A673 (cell line): ENCODE data around the gene FGF1. TPM values are rescaled to one million over a fixed set of nuclear protein-coding genes. Genes with fewer than 3 reads are reported as not detected.

Experiments
- BruUV-seq: library from RNA; stranded (reverse); fragments of 400-500 nt; replicated peaks from 2 replicates; lab custom pipeline; 2021; lab: Mats Ljungman, UMichigan
- CTCF ChIA-PET: fragments of 300-600 bp; sonication (Branson Sonifier 250); formaldehyde crosslinking; loops from one replicate; lab custom pipeline; 2022; ENCODE audit warnings: antibody characterized with exemption; lab: Charles Lee
- POLR2A ChIA-PET: fragments of 300-600 bp; sonication (Branson Sonifier 250); formaldehyde crosslinking; loops from one replicate; lab custom pipeline; 2022; ENCODE audit warnings: antibody characterized with exemption; ENCODE audit not compliant: low non-redundant PET; lab: Charles Lee
- DNase-seq: peaks from one replicate; pipeline ENCODE4 v3.0.0-alpha.2; 2015; ENCODE audit warnings: low spot score
- H3K27ac ChIP-seq: fragments of 200-600 bp; sonication (generic); 2 replicates; pipeline ENCODE4 v1.5.1; 2016; ENCODE audit warnings: mixed run types, low read depth, mild to moderate bottlenecking, mixed read lengths, antibody characterized with exemption, low read length; ENCODE audit not compliant: poor library complexity, severe bottlenecking
- H3K27me3 ChIP-seq: fragments of 200-600 bp; sonication (generic); replicated peaks from 2 replicates; pipeline ENCODE4 v1.6.1; 2017; ENCODE audit warnings: mixed run types, low read depth, mild to moderate bottlenecking, mixed read lengths, antibody characterized with exemption, low read length; ENCODE audit not compliant: insufficient read depth, poor library complexity
- H3K36me3 ChIP-seq: fragments of 200-600 bp; sonication (generic); 2 replicates; pipeline ENCODE4 v1.6.1; 2016; ENCODE audit warnings: mixed run types, mild to moderate bottlenecking, mixed read lengths, antibody characterized with exemption, low read length; ENCODE audit not compliant: insufficient read depth, poor library complexity, severe bottlenecking
- H3K4me1 ChIP-seq: fragments of 200-600 bp; sonication (generic); 2 replicates; pipeline ENCODE4 v1.6.1; 2017; ENCODE audit warnings: mixed run types, mild to moderate bottlenecking, mixed read lengths, antibody characterized with exemption, low read length; ENCODE audit not compliant: insufficient read depth, poor library complexity, severe bottlenecking
- H3K4me3 ChIP-seq: fragments of 200-600 bp; sonication (generic); 2 replicates; pipeline ENCODE4 v1.5.1; 2016; ENCODE audit warnings: low read depth, mixed run types, mild to moderate bottlenecking, mixed read lengths, low read length; ENCODE audit not compliant: poor library complexity, severe bottlenecking
- H3K9me3 ChIP-seq: fragments of 200-600 bp; sonication (generic); 2 replicates; pipeline ENCODE4 v1.6.1; 2016; ENCODE audit warnings: mixed run types, low read depth, mild to moderate bottlenecking, mixed read lengths, antibody characterized with exemption, low read length; ENCODE audit not compliant: poor library complexity, severe bottlenecking
- CTCF ChIP-seq: fragments of 300-800, 200-600 bp; sonication (generic); conservative IDR thresholded peaks from 2 replicates; pipeline ENCODE4 v1.5.1; 2017; ENCODE audit warnings: low read depth, mild to moderate bottlenecking, antibody characterized with exemption, low read length, moderate library complexity, mixed read lengths
- EZH2 ChIP-seq: fragments of 200-600 bp; sonication (generic); IDR thresholded peaks from 2 replicates; pipeline ENCODE4 v1.6.1; 2017; ENCODE audit warnings: borderline replicate concordance, low read depth, mild to moderate bottlenecking, mixed read lengths, antibody characterized with exemption, low read length; ENCODE audit not compliant: poor library complexity, severe bottlenecking
- intact Hi-C: fragments of 100-400 bp; cut with micrococcal nuclease; formaldehyde crosslinking; loops from one replicate; pipeline ENCODE4 v1.10.0; 2022; ENCODE audit not compliant: unreplicated experiment
- total RNA-seq: library from RNA; stranded (reverse); gene quantifications from 2 replicates; pipeline ENCODE4 v1.2.3, GENCODE V29; 2021

Gene FGF1
- total RNA-seq, 1 experiment from 2014 or later: 0.71 TPM

GRCh38 chr5:142669477-142669876 is 16.4 kb downstream of the FGF1 start:
- Histone ChIP-seq H3K4me3 (no peak overlapping the region), H3K4me1 (peaks cover 41% of the 10 kb centered on the region), H3K27me3 (no peaks in the 10 kb centered on the region), H3K9me3 (no peaks in the 10 kb centered on the region), H3K27ac (no peak overlapping the region), H3K36me3 (no peaks in the 10 kb centered on the region)
- BruUV-seq: no TSS peak
- POLR2A ChIA-PET: no interaction called here
- intact Hi-C loops: no loop called here
- no peak for DNase-seq
- CTCF ChIA-PET: no interaction called here
- TF ChIP-seq CTCF (no peak), EZH2 (no peak)

DNA sequence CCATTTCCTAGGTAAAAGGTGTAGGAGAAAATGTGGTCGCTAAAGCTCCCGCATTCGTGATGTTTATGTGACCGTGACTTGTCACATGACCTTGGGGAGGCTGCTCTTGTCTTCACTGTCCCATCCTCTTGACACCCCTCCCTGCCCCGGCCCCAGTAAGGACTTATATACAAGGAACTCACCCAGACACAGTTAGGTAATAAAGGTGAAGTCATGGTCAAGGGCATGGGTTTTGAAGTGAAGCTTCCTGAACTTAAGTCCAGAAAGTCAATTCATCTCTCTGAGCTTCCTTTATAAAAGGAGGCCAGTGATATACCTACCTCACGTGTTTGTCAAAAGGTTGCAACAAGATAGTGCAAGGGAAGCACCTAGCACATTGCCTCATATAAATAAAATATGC is 17.6 kb downstream of the FGF1 start:
- H3K27me3 ChIP-seq: no peaks in the 10 kb centered on the region
- peaks cover 41% of the 10 kb centered on the region for H3K4me1 ChIP-seq
- intact Hi-C loops: no loop called here
- H3K27ac ChIP-seq: no peak overlapping the region
- no peak overlapping the region for H3K4me3 ChIP-seq
- no TSS peak for BruUV-seq
- H3K36me3 ChIP-seq: no peaks in the 10 kb centered on the region
- H3K9me3 ChIP-seq: no peaks in the 10 kb centered on the region
- POLR2A ChIA-PET: no interaction called here
- TF ChIP-seq CTCF: no peak
- no peak for TF ChIP-seq EZH2
- CTCF ChIA-PET: interaction anchor here (1.2 kb wide), 1 partner anchor 13 kb away, joined by 5 read pairs; no protein-coding TSS in a partner anchor
- no peak for DNase-seq

DNA sequence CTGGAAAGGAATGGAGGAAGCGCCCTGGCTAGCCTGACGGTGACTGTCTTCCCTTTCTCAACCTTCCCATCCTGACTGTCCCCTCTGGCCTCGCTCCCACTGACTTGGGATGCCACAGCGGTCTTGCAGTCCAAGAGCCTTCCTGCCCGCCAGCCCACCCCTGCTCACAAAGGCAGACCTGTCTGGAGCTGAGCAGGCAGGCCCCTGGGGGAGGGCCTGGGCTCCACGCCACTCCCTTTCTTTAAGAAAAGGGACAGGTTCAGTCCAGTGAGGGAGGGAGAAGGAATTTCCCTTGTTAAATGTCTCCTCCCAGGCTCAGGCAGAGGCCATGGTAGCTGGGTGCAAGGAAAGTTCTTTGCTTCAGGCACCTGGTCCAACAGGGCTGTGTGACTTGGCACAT is 18.1 kb downstream of the FGF1 start:
- BruUV-seq: no TSS peak
- H3K9me3 ChIP-seq: no peaks in the 10 kb centered on the region
- no peaks in the 10 kb centered on the region for H3K36me3 ChIP-seq
- no peak overlapping the region for H3K4me3 ChIP-seq
- intact Hi-C loops: no loop called here
- POLR2A ChIA-PET: no interaction called here
- TF ChIP-seq CTCF (no peak), EZH2 (no peak)
- H3K4me1 ChIP-seq: peaks cover 41% of the 10 kb centered on the region
- no peaks in the 10 kb centered on the region for H3K27me3 ChIP-seq
- DNase-seq: no peak
- no peak overlapping the region for H3K27ac ChIP-seq
- CTCF ChIA-PET: interaction anchor here (1.2 kb wide), 1 partner anchor 12 kb away, joined by 5 read pairs; no protein-coding TSS in a partner anchor
